ENCODE results near the gene PSG6.
"Not testable (repeated sequence)": the region's sequence is repeated elsewhere in the genome, so short reads cannot be mapped to it uniquely, and the experiment has no call there.

- TF ChIP-seq, protein P1, sequence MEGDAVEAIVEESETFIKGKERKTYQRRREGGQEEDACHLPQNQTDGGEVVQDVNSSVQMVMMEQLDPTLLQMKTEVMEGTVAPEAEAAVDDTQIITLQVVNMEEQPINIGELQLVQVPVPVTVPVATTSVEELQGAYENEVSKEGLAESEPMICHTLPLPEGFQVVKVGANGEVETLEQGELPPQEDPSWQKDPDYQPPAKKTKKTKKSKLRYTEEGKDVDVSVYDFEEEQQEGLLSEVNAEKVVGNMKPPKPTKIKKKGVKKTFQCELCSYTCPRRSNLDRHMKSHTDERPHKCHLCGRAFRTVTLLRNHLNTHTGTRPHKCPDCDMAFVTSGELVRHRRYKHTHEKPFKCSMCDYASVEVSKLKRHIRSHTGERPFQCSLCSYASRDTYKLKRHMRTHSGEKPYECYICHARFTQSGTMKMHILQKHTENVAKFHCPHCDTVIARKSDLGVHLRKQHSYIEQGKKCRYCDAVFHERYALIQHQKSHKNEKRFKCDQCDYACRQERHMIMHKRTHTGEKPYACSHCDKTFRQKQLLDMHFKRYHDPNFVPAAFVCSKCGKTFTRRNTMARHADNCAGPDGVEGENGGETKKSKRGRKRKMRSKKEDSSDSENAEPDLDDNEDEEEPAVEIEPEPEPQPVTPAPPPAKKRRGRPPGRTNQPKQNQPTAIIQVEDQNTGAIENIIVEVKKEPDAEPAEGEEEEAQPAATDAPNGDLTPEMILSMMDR (conservative IDR thresholded peaks at IDR 0.05; ENCODE audit: low read length), result not testable (repeated sequence)
- not testable (repeated sequence) for TF ChIP-seq EZH2phosphoT487 (IDR thresholded peaks at IDR 0.05; ENCODE audit: borderline replicate concordance, low read depth, low read length)
Measured at GRCh38 chr19:42918377-42919069, 829 bp upstream of the PSG6 start.
